Activated CD8-positive, alpha-beta T cell treated with anti-CD3 and anti-CD28 coated beads for 36 hours (primary cell): ENCODE results near the gene STX19. TPM values are rescaled to one million over a fixed set of nuclear protein-coding genes. Genes with fewer than 3 reads are reported as not detected.

Experiments used
- ATAC-seq: fragments of 200-7000 bp; cut with Tn5 transposase; one replicate; pipeline ENCODE4 v1.10.0; 2021; ENCODE audit warnings: mild to moderate bottlenecking, moderate library complexity
- CTCF ChIA-PET: fragments of 350-600 bp; sonication (Branson Sonifier 250); formaldehyde crosslinking; loops from one replicate; lab custom pipeline; 2021; ENCODE audit warnings: antibody characterized with exemption; lab: Charles Lee
- POLR2A ChIA-PET: fragments of 350-600 bp; sonication (Branson Sonifier 250); formaldehyde crosslinking; loops from one replicate; lab custom pipeline; 2021; ENCODE audit warnings: antibody characterized with exemption; lab: Charles Lee
- DNase-seq: peaks from one replicate; pipeline ENCODE4 v3.0.0-alpha.2; 2020
- H3K27ac Mint-ChIP-seq: one replicate; pipeline ENCODE4 v1.8.0; 2021; ENCODE audit warnings: mild to moderate bottlenecking, mixed read lengths
- H3K27me3 Mint-ChIP-seq: one replicate; pipeline ENCODE4 v1.8.0; 2021; ENCODE audit warnings: mixed read lengths
- H3K36me3 Mint-ChIP-seq: one replicate; pipeline ENCODE4 v1.8.0; 2021; ENCODE audit warnings: low read depth, mixed read lengths
- H3K4me1 Mint-ChIP-seq: one replicate; pipeline ENCODE4 v1.8.0; 2021; ENCODE audit warnings: low read depth, mixed read lengths
- H3K4me3 Mint-ChIP-seq: one replicate; pipeline ENCODE4 v1.8.0; 2021; ENCODE audit warnings: mild to moderate bottlenecking, moderate library complexity, mixed read lengths
- H3K9me3 Mint-ChIP-seq: one replicate; pipeline ENCODE4 v1.8.0; 2021; ENCODE audit warnings: mixed read lengths
- intact Hi-C: fragments of 100-400 bp; cut with micrococcal nuclease; formaldehyde crosslinking; loops from one replicate; pipeline ENCODE4 v1.10.0; 2022
- total RNA-seq, 2 experiments: library from RNA; stranded (reverse); gene quantifications; one replicate each; pipeline ENCODE4 v1.2.3, GENCODE V29; 2021
- TF ChIP-seq, protein P1 (sequence below): fragments of 200-600 bp; IDR thresholded peaks from one replicate; pipeline ENCODE4 v1.8.0; 2022; ENCODE audit warnings: antibody characterized with exemption, mild to moderate bottlenecking

STX19 gene
- total RNA-seq, 2 experiments from 2014 or later: not detected

- DNase-seq (no peak), ATAC-seq (no peak)
- TF ChIP-seq, protein P1, sequence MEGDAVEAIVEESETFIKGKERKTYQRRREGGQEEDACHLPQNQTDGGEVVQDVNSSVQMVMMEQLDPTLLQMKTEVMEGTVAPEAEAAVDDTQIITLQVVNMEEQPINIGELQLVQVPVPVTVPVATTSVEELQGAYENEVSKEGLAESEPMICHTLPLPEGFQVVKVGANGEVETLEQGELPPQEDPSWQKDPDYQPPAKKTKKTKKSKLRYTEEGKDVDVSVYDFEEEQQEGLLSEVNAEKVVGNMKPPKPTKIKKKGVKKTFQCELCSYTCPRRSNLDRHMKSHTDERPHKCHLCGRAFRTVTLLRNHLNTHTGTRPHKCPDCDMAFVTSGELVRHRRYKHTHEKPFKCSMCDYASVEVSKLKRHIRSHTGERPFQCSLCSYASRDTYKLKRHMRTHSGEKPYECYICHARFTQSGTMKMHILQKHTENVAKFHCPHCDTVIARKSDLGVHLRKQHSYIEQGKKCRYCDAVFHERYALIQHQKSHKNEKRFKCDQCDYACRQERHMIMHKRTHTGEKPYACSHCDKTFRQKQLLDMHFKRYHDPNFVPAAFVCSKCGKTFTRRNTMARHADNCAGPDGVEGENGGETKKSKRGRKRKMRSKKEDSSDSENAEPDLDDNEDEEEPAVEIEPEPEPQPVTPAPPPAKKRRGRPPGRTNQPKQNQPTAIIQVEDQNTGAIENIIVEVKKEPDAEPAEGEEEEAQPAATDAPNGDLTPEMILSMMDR: no peak
- H3K27ac Mint-ChIP-seq: no peak overlapping the region
- H3K27me3 Mint-ChIP-seq: no peaks in the 10 kb centered on the region
- ChIA-PET POLR2A (interaction anchor here (0.6 to 1.8 kb wide), 2 partner anchors 11 to 47 kb away, joined by 4 to 6 read pairs; partner anchors contain the start of genes DHFR2 and NSUN3), CTCF (interaction anchor here (0.7 to 2.1 kb wide), 4 partner anchors 13 to 46 kb away, joined by 3 to 4 read pairs (median 3); partner anchors contain the start of gene STX19)
- no peak overlapping the region for H3K4me3 Mint-ChIP-seq
- peaks cover 10% of the 10 kb centered on the region for H3K36me3 Mint-ChIP-seq
- intact Hi-C loops: no loop called here
- H3K9me3 Mint-ChIP-seq: no peaks in the 10 kb centered on the region
- peaks cover 28% of the 10 kb centered on the region for H3K4me1 Mint-ChIP-seq
These were observed 13.4 kb downstream of the STX19 start for GRCh38 chr3:94015025-94015424.

DNA sequence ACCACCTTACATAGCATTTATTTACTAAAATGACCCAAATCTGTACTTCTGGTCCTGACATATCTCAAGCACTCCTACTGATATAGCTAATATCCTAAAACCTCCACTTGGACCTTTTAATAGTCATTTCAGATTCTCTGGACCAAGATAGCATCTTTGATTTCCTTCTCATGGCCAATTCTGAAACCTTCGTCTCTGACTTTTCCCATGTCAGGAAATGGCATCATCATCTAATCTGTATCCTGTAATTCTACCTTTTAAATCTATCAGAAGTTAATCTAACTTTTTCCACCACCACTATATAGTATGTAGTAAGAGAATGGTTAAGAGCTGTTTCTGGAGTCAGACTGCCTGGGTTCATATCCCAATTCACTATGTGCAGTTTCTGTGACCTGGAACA lies 16.2 kb downstream of the STX19 start:
- no peak overlapping the region for H3K4me3 Mint-ChIP-seq
- intact Hi-C loops: no loop called here
- peak overlapping the region; percentile 66 for H3K27ac Mint-ChIP-seq
- peaks cover 35% of the 10 kb centered on the region for H3K4me1 Mint-ChIP-seq
- CTCF ChIA-PET: interaction anchor here (1.4 kb wide), 1 partner anchor 51 kb away, joined by 3 read pairs; no protein-coding TSS in a partner anchor
- no peaks in the 10 kb centered on the region for H3K27me3 Mint-ChIP-seq
- POLR2A ChIA-PET: interaction anchor here (1.2 kb wide), 1 partner anchor 50 kb away, joined by 5 read pairs; the partner anchor contains the start of genes DHFR2 and NSUN3
- H3K36me3 Mint-ChIP-seq: peaks cover 12% of the 10 kb centered on the region
- H3K9me3 Mint-ChIP-seq: no peaks in the 10 kb centered on the region
- TF ChIP-seq, protein P1: no peak
- ATAC-seq (no peak), DNase-seq (no peak)

DNA sequence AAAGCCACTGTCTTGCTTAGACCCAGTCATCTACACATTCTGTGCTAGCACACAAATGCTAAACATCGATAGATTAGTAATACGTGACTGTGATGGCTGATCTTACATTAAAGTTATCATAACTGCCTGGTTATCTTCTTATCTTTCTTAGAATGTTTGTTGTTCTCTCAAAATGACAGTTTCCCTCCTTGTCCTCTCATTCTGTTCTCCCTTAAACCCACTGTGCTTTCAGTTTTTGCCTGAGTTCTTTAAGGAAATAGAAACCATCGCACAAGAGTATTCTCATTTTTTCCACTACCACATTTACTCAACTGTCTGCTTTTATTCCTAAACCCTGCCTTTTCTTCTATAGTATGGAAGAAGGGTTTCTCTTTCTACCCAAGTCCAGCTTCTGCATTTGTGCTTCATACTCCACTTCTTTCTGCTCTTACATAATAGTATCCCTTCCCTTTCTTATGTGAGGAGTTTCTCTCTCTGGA lies 17.1 kb downstream of the STX19 start:
- CTCF ChIA-PET: interaction anchor here (0.9 to 1.4 kb wide), 2 partner anchors 9 to 52 kb away, joined by 3 read pairs; no protein-coding TSS in a partner anchor
- peak overlapping the region; percentile 2 for H3K4me3 Mint-ChIP-seq
- peak overlapping the region; percentile 66 for H3K27ac Mint-ChIP-seq
- H3K4me1 Mint-ChIP-seq: peaks cover 35% of the 10 kb centered on the region
- POLR2A ChIA-PET: no interaction called here
- ATAC-seq (peak; percentile 84), DNase-seq (peak; percentile 2)
- intact Hi-C loops: loop anchor here (2.0 kb wide), 1 partner anchor 52 kb away; the partner anchor contains the start of genes DHFR2 and NSUN3
- no peaks in the 10 kb centered on the region for H3K9me3 Mint-ChIP-seq
- no peaks in the 10 kb centered on the region for H3K27me3 Mint-ChIP-seq
- TF ChIP-seq, protein P1: no peak
- peaks cover 14% of the 10 kb centered on the region for H3K36me3 Mint-ChIP-seq

DNA sequence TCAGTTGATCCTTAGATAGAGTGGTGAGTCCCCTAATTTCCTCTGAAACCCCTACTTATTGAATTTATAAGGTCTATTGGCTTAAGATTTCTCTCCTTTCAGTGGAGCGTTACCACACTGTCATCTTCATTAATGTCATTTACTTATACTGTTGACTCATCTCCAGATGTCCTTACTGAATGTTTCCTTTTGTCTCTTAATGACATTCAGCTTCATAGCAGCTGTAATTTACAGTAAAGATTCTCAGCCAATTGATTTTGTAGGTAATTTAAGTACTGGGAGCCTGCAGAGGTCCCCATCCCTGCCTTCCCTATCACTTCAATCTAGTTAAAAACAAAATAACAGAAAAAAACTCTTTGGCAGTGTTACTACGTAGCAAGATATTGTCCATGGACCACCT lies 18.8 kb downstream of the STX19 start:
- no peaks in the 10 kb centered on the region for H3K9me3 Mint-ChIP-seq
- no peak overlapping the region for H3K27ac Mint-ChIP-seq
- H3K36me3 Mint-ChIP-seq: peaks cover 9% of the 10 kb centered on the region
- ATAC-seq (no peak), DNase-seq (no peak)
- POLR2A ChIA-PET: interaction anchor here (1.2 kb wide), 1 partner anchor 53 kb away, joined by 3 read pairs; the partner anchor contains the start of genes DHFR2 and NSUN3
- CTCF ChIA-PET: interaction anchor here (1.1 to 1.3 kb wide), 2 partner anchors 28 to 53 kb away, joined by 3 to 4 read pairs; partner anchors contain the start of genes DHFR2 and NSUN3
- peaks cover 30% of the 10 kb centered on the region for H3K4me1 Mint-ChIP-seq
- no peak overlapping the region for H3K4me3 Mint-ChIP-seq
- intact Hi-C loops: loop anchor here (2.0 kb wide), 1 partner anchor 53 kb away; the partner anchor contains the start of genes DHFR2 and NSUN3
- H3K27me3 Mint-ChIP-seq: no peaks in the 10 kb centered on the region
- TF ChIP-seq, protein P1: no peak

GRCh38 chr3:94008253-94008652 lies 20.1 kb downstream of the STX19 start:
- Mint-ChIP-seq H3K27me3 (no peaks in the 10 kb centered on the region), H3K36me3 (peaks cover 6% of the 10 kb centered on the region), H3K9me3 (no peaks in the 10 kb centered on the region), H3K4me1 (peaks cover 27% of the 10 kb centered on the region), H3K4me3 (no peak overlapping the region), H3K27ac (no peak overlapping the region)
- POLR2A ChIA-PET: interaction anchor here (1.2 kb wide), 1 partner anchor 55 kb away, joined by 4 read pairs; the partner anchor contains the start of genes DHFR2 and NSUN3
- DNase-seq (no peak), ATAC-seq (no peak)
- CTCF ChIA-PET: interaction anchor here (0.6 to 1.4 kb wide), 6 partner anchors 23 to 94 kb away, joined by 3 to 6 read pairs (median 3); no protein-coding TSS in a partner anchor
- intact Hi-C loops: no loop called here
- TF ChIP-seq, protein P1: no peak
